Fibroblast of lung (primary cell): ENCODE data around the gene GMFB. TPM values are rescaled to one million over a fixed set of nuclear protein-coding genes. Genes with fewer than 3 reads are reported as not detected.

Experiments
- DNase-seq, 2 donors: peaks; one replicate each; pipeline versions ENCODE4 v3.0.0 to v3.0.0-alpha.2; 2010; ENCODE audit warnings: low read depth in 2 of 2
- H2AFZ ChIP-seq: 2 replicates; pipeline ENCODE4 v1.5.1; 2012; ENCODE audit warnings: low read length, control low read depth, inconsistent platforms
- H3K27ac ChIP-seq: 2 replicates; pipeline ENCODE4 v1.5.1; 2011; ENCODE audit warnings: low read length, control low read depth; ENCODE audit not compliant: insufficient read depth
- H3K27me3 ChIP-seq: 2 replicates; pipeline ENCODE4 v1.5.1; 2011; ENCODE audit warnings: mild to moderate bottlenecking, low read length; ENCODE audit not compliant: control insufficient read depth, insufficient read depth
- H3K36me3 ChIP-seq: 2 replicates; pipeline ENCODE4 v1.5.1; 2011; ENCODE audit warnings: low read length; ENCODE audit not compliant: control insufficient read depth, insufficient read depth
- H3K4me1 ChIP-seq: 2 replicates; pipeline ENCODE4 v1.5.1; 2011; ENCODE audit warnings: low read length; ENCODE audit not compliant: control insufficient read depth, insufficient read depth; ENCODE audit errors: extremely low read depth
- H3K4me2 ChIP-seq: 2 replicates; pipeline ENCODE4 v1.5.1; 2011; ENCODE audit warnings: low read length, control low read depth; ENCODE audit not compliant: insufficient read depth; ENCODE audit errors: extremely low read depth
- H3K4me3 ChIP-seq, 4 experiments: fragments of 200-600 bp in 1 of 4; sonication (generic) in 1 of 4; replicated peaks in 1 of 4; 2 replicates each; pipeline ENCODE4 v1.5.1; 2011 to 2016; ENCODE audit warnings: low read length in 4 of 4, low read depth in 3 of 4, mild to moderate bottlenecking in 3 of 4, control low read depth in 2 of 4, inconsistent platforms in 1 of 4, mixed read lengths in 1 of 4; ENCODE audit not compliant: insufficient read depth in 1 of 4; ENCODE audit errors: control extremely low read depth in 1 of 4
- H3K79me2 ChIP-seq: 2 replicates; pipeline ENCODE4 v1.5.1; 2012; ENCODE audit warnings: mild to moderate bottlenecking, low read length, inconsistent platforms; ENCODE audit not compliant: control insufficient read depth, insufficient read depth
- H3K9ac ChIP-seq: 2 replicates; pipeline ENCODE4 v1.5.1; 2011; ENCODE audit warnings: mild to moderate bottlenecking, low read length, control low read depth; ENCODE audit not compliant: insufficient read depth
- H3K9me3 ChIP-seq: 2 replicates; pipeline ENCODE4 v1.5.1; 2012; ENCODE audit warnings: low read depth, low read length; ENCODE audit not compliant: control insufficient read depth, insufficient read depth
- H4K20me1 ChIP-seq: 2 replicates; pipeline ENCODE4 v1.5.1; 2011; ENCODE audit warnings: low read length; ENCODE audit not compliant: control insufficient read depth, insufficient read depth; ENCODE audit errors: extremely low read depth
- EZH2 ChIP-seq: IDR thresholded peaks from 2 replicates; pipeline ENCODE4 v1.5.1; 2012; ENCODE audit warnings: low read length, control low read depth, mild to moderate bottlenecking; ENCODE audit errors: missing control alignments
- polyA plus RNA-seq, 2 donors: library from polyadenylated mRNA; depleted of rRNA in 1 of 2; stranded (reverse) in 1 of 2; unstranded in 1 of 2; fragments of >200 nt; gene quantifications; 2 replicates each; pipeline ENCODE4 v1.2.1, GENCODE V29; 2011 to 2012; ENCODE audit warnings: missing spikeins in 1 of 2
- total RNA-seq: library from RNA; depleted of rRNA; stranded (reverse); fragments of >200 nt; gene quantifications from 2 replicates; pipeline ENCODE4 v1.2.1, GENCODE V29; 2014
- TF ChIP-seq, protein P1 (sequence below), 2 donors: IDR thresholded peaks in 1 of 2; conservative IDR thresholded peaks in 1 of 2; 1 replicate in 1 of 2; 2 replicates in 1 of 2; pipeline ENCODE4 v1.5.1; 2011 to 2012; ENCODE audit warnings: low read length in 2 of 2, control low read depth in 1 of 2, inconsistent platforms in 1 of 2, low read depth in 1 of 2, mild to moderate bottlenecking in 1 of 2

Gene GMFB
- total and polyA plus RNA-seq, 2 donors (not counting 1 experiment from before 2014, with no cell fraction given) = 69.2 to 85.5 TPM

DNA sequence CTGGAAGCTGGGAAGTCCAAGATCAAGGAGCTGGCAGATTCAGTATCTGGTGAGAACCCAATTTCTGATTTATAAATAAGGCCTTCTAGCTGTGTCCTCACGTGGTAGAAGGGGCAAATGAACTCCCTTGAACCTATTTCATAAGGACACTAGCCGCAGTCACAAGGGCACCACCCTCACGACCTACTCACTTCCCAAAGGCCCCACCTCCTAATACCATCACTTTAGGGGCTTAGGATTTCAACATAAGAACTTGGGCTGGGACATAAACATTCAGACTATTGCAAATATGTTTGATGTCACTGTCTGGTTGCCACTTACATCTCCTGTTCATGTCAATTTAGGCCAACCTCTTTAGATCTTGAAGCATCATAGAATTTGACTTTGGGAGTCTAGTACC is 36.8 kb downstream of the GMFB start:
- Histone ChIP-seq H3K79me2 (no peaks in the 10 kb centered on the region), H2AFZ (no peak overlapping the region), H3K4me1 (peaks cover 5% of the 10 kb centered on the region), H3K36me3 (no peaks in the 10 kb centered on the region), H3K9ac (no peak overlapping the region), H4K20me1 (no peaks in the 10 kb centered on the region), H3K4me3 (no peak overlapping the region), H3K9me3 (no peaks in the 10 kb centered on the region), H3K4me2 (no peak overlapping the region), H3K27me3 (no peaks in the 10 kb centered on the region), H3K27ac (no peak overlapping the region)
- DNase-seq = no peak
- TF ChIP-seq EZH2 = no peak
- TF ChIP-seq, protein P1, sequence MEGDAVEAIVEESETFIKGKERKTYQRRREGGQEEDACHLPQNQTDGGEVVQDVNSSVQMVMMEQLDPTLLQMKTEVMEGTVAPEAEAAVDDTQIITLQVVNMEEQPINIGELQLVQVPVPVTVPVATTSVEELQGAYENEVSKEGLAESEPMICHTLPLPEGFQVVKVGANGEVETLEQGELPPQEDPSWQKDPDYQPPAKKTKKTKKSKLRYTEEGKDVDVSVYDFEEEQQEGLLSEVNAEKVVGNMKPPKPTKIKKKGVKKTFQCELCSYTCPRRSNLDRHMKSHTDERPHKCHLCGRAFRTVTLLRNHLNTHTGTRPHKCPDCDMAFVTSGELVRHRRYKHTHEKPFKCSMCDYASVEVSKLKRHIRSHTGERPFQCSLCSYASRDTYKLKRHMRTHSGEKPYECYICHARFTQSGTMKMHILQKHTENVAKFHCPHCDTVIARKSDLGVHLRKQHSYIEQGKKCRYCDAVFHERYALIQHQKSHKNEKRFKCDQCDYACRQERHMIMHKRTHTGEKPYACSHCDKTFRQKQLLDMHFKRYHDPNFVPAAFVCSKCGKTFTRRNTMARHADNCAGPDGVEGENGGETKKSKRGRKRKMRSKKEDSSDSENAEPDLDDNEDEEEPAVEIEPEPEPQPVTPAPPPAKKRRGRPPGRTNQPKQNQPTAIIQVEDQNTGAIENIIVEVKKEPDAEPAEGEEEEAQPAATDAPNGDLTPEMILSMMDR (conservative IDR thresholded peaks at IDR 0.05 in 1 of 2, IDR thresholded peaks at IDR 0.05 in 1 of 2; ENCODE audit: low read depth in 1 of 2, low read length in 2 of 2) = no peak

DNA sequence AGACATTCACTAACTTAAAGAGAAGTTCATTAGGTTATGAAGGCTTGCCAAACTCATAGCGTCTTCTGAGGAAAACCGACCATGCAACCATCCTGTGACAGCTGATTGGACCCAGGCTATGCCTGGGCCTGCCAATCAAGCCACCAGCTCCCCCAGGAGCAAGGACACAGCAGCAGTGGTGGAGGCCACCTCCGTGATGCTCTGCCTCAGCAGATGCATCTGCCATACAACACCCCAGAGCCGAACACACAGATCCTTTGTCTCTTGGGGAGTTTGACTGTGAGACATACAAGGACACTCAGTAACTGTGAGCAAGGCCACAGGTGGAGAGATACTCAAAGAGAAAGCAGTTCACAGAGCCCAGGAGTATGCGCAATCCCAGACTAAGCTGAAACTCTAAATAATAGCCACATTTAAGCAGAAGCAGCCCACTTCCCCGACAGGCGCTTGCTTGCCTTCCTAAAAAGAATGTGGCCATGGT is 37.6 kb downstream of the GMFB start:
- no peak for DNase-seq
- H3K4me1 ChIP-seq = peaks cover 9% of the 10 kb centered on the region
- no peaks in the 10 kb centered on the region for H3K79me2 ChIP-seq
- no peak overlapping the region for H3K4me2 ChIP-seq
- H3K36me3 ChIP-seq = no peaks in the 10 kb centered on the region
- H3K27me3 ChIP-seq = no peaks in the 10 kb centered on the region
- TF ChIP-seq, protein P1 (conservative IDR thresholded peaks at IDR 0.05 in 1 of 2, IDR thresholded peaks at IDR 0.05 in 1 of 2; ENCODE audit: low read depth in 1 of 2, low read length in 2 of 2) = no peak
- no peak overlapping the region for H3K4me3 ChIP-seq
- no peak overlapping the region for H2AFZ ChIP-seq
- no peak overlapping the region for H3K27ac ChIP-seq
- no peaks in the 10 kb centered on the region for H3K9me3 ChIP-seq
- H4K20me1 ChIP-seq = no peaks in the 10 kb centered on the region
- no peak overlapping the region for H3K9ac ChIP-seq

DNA sequence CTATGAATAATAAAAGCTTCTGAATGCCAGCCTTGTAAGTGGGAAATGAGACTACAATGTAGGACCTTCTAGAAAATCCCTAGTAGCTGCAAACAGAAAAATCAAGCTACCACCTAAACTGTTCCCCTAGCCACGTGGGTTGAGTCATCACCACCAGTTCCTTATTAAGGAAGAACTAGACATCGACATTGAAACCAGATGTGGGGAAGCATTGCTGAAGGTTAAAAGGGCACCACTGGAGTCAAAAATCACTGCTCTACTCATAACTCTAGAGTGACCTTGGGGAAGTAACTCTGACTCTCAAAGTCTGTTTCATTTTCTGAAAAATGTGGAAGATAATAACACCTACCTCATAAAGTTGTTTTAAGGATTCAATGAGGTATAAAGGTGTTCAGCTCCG is 38.2 kb downstream of the GMFB start:
- DNase-seq = peak; percentile 52 to 72
- TF ChIP-seq, protein P1 (conservative IDR thresholded peaks at IDR 0.05 in 1 of 2, IDR thresholded peaks at IDR 0.05 in 1 of 2; ENCODE audit: low read depth in 1 of 2, low read length in 2 of 2) = no peak
- TF ChIP-seq EZH2 = no peak

More for the DNA sequence above, 38.2 kb downstream of the GMFB start:
- Histone ChIP-seq H2AFZ (no peak overlapping the region), H3K79me2 (no peaks in the 10 kb centered on the region), H4K20me1 (no peaks in the 10 kb centered on the region), H3K27ac (no peak overlapping the region), H3K4me2 (no peak overlapping the region), H3K4me3 (no peak overlapping the region), H3K9me3 (no peaks in the 10 kb centered on the region), H3K9ac (no peak overlapping the region), H3K36me3 (no peaks in the 10 kb centered on the region), H3K27me3 (no peaks in the 10 kb centered on the region), H3K4me1 (peaks cover 9% of the 10 kb centered on the region)
